Measurements from ENCODE around the gene IFT122.
"Not testable (repeated sequence)": the region's sequence is repeated elsewhere in the genome, so short reads cannot be mapped to it uniquely, and the experiment has no call there.

IFT122 gene, protein sequence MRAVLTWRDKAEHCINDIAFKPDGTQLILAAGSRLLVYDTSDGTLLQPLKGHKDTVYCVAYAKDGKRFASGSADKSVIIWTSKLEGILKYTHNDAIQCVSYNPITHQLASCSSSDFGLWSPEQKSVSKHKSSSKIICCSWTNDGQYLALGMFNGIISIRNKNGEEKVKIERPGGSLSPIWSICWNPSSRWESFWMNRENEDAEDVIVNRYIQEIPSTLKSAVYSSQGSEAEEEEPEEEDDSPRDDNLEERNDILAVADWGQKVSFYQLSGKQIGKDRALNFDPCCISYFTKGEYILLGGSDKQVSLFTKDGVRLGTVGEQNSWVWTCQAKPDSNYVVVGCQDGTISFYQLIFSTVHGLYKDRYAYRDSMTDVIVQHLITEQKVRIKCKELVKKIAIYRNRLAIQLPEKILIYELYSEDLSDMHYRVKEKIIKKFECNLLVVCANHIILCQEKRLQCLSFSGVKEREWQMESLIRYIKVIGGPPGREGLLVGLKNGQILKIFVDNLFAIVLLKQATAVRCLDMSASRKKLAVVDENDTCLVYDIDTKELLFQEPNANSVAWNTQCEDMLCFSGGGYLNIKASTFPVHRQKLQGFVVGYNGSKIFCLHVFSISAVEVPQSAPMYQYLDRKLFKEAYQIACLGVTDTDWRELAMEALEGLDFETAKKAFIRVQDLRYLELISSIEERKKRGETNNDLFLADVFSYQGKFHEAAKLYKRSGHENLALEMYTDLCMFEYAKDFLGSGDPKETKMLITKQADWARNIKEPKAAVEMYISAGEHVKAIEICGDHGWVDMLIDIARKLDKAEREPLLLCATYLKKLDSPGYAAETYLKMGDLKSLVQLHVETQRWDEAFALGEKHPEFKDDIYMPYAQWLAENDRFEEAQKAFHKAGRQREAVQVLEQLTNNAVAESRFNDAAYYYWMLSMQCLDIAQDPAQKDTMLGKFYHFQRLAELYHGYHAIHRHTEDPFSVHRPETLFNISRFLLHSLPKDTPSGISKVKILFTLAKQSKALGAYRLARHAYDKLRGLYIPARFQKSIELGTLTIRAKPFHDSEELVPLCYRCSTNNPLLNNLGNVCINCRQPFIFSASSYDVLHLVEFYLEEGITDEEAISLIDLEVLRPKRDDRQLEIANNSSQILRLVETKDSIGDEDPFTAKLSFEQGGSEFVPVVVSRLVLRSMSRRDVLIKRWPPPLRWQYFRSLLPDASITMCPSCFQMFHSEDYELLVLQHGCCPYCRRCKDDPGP

DNA sequence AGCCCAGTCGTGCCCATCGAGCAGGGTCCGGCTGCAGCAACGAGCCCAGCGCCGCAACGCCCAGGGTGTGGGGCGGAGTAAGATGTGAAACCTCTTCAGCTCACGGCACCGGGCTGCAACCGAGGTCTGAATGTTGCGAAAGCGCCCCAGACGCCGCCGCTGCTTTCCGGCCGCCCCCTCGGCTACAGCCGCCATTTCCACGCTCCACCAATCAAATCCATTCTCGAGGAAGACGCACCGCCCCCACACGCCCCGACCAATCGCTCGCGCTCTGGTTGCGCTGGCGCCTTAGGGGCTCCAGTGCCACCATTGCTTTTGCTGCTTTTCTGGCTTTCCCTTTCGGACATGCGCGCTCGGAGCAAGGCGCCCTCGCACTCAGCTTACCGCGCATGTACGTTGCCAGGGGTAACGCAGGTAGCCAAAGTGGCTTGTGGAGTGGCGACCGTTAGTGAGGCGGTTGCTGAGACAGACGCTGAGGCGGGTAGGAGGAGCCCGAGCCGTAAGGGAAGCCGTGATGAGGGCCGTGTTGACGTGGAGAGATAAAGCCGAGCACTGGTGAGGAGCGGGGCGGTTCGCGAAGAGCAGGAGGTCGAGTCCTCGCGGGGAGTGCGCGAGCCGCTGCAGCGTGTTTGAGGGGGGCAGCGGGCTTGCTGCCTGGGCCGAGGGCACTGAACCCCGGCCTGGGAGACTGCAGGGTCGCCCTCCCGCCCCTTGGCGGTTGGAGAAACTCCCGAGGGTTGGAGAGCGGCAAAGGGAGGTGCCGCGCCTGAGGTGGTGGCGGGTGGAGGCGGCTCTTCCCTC, at the start of gene IFT122, which contains the start of gene MBD4:
TSS of gene IFT122 (plus strand) at position 408 of the 801 bp plus-strand sequence. CDS start at position 515, 107 bp downstream.
TSS of gene MBD4 (minus strand) at position 132 of the 801 bp plus-strand sequence. CDS start at position 17, 115 bp downstream.
- DNase-seq, result peak; percentile 96

DNA sequence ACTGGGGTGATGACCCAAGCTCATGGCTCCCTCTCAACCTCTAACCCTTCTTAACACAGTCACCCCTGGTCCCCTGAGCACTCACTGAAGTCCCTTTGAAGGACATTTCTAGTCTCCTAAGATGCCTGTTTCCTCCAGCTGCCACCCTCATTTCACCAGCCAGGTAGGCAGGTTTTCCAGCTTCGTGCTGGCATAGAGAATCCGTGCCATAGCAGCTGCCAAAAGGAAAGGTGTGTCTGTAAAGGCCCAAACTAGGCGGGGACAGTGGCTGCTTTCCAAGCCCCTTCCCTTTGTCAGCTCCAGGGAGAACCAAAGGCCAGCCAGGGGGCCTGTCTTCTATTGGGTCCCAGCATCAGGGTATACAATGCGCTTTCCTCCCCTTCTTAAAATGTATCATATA, 48.4 kb upstream of the IFT122 start:
- not testable (repeated sequence) for DNase-seq

DNA sequence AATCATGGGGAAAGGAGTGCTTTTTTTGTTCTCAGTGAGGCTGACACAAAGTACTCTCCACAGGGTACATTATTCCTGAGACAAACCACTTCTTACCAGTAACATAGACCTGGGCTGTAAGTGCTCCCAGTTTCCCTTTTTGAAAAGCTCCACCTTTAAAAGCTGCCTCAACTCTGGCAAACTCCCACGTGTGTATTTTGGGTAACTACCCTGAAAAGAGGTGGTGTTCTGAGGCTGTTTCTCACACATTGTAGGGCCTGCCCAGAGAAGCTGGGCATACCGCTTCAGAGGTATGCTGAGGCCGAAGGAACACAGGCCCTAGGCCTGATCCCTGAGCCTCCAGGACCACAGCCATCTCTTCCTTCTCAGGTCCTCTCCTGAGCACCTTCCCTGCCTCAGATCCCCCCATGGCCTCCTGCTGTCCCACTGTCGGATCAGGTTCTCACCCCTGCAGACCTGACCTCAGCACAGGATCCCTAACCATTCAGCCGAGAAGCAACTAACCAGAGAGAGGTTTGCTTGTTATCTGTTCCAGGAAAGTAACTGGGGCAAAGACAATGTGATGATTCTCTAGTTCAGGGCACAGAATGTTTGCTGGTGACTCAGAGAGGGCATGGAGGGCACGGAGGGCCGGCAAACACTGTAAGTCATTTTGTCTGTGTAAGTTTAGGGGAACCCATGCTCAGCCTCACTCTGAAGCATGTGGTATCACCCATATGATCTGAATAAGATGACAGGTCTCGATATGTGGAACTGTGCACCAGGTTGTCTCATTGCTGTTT, 47.7 kb upstream of the IFT122 start:
- not testable (repeated sequence) for DNase-seq

DNA sequence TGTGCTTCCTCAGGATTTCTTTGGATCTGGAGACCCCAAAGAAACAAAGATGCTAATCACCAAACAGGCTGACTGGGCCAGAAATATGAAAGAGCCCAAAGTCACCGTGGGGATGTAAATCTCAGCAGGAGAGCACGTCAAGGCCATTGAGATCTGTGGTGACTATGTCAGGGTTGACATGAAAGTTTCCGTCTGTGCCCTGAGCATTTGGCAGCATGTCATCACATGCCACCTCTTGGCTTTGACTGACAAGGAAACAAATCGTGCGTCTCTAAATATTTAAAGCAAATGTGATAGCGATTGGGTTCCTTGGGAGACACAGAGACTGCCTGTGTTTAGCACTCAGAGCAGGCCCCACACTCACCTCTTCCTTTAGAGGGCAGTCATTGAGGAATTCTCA, 46.8 kb upstream of the IFT122 start:
- no peak for DNase-seq

DNA sequence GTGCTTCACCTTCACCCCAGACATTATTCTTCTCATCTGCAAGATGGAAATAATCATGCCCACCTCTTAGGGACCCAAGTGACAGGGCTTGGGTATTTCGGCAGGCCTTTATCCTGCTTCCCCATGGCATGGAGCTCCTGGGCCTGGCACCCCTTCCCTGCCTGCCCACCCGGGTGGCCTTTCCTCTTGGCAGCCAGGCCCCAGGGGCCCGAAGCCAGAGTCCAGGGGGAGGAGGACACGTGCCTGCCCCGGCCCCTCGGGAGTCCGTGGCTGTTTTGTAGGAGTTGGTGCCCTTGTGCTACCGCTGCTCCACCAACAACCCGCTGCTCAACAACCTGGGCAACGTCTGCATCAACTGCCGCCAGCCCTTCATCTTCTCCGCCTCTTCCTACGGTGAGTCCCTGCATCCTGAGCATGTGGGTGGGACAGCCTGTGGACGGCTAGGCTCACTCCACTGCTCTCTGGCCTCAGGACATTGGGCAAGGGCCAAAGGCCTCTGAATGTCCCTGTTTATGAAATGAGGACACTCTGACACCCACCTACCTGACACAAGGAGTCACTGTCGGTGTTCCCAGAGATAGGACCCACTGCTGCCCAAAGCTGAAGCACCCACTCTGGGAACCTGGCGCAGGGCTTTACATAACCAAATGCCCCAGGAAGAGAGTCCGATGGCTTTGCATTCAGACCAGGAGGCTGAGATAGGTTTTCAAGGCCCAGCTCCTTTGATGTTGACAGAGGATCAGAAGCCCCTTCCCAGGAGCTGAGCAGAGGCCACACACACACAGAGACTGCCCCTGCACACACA, 46.1 kb upstream of the IFT122 start:
- not testable (repeated sequence) for DNase-seq

DNA sequence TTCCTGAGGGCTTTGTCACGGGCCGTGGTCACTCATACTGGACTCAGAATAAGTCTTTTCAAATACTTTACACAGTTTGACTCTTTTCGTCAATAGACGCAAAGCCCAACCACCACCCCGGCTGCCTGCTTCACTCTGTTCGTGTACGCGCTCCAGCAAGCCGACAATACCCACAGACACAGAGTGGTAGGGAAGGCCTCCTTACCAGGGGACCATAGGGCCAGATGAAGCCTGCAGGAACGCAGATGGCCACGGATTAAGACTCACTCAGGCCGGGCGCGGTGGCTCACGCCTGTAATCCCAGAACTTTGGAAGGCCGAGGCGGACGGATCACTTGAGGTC, 41.2 kb upstream of the IFT122 start:
- DNase-seq, result no peak

DNA sequence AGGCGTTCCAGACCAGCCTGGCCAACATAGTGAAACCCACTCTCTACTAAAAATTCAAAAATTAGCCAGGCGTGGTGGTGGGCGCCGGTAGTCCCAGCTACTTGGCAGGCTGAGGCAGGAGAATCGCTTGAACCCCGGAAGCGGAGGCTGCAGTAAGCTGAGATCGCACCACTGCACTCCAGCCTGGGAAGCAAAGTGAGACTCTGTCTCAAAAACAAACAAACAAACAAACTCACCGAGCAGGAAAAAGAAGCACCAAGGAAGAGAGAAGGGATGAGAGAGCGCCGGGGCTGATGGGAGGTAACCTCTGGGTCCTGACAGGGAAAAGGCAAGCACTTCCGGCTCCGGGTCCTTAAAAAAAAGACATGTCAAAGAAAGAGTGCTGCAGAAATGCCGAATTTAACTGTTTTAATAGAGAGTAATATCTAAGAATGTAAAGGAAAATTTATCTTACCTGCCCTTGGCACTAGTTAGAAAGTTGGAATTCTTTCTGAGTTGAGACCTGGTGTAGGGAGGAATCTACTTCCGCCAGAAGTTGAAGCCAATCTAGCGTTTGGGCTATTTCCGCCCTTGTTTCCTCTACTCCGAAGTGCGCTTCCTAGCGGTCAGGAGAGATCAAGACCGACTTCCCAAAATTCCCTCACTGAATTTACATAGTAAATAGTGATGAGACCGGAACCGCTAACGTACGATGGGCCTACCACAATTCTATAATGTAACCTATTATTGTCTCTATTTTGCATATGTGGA, 40.7 kb upstream of the IFT122 start:
- DNase-seq, result peak; percentile 81

DNA sequence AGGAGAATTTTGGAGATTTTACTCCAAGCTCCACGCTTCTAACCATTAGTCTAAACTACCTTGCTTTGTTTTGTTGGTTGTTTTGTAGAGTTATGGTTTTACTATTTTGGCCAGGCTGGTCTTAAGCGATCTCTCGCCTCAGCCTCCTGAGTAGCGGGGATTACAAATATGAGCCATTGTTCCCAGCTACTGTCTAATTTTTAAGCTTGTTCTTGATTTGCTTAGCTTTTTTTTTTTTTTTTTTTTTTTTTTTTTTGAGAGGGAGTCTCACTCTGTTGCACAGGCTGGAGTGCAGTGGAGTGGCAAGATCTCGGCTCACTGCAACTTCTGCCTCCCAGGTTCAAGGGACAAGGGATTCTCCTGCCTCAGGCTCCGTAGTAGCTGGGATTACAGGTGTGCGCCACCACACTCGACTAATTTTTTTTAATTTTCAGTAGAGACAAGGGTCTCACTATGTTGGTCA, 40.1 kb upstream of the IFT122 start:
- DNase-seq, result no peak

DNA sequence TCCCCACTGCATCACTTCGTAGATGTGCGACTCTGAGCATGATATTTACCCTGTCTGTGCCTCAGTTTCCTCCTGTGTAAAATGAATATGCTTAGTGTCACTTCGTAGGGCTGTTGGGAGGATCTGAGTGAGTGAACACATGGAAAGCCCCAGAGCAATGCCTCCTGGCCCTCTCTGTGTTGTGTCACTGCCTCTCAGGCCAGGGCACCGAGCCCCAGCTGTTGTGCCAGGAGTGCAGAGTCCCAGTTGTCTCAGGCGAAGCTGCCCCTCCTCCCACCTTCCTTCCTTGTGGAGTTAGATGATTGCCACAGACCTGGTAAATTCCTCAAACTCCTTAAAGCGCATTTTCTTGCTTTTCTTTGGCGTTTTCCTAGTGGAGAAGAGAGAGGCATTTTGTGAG, 37.8 kb upstream of the IFT122 start:
- no peak for DNase-seq

DNA sequence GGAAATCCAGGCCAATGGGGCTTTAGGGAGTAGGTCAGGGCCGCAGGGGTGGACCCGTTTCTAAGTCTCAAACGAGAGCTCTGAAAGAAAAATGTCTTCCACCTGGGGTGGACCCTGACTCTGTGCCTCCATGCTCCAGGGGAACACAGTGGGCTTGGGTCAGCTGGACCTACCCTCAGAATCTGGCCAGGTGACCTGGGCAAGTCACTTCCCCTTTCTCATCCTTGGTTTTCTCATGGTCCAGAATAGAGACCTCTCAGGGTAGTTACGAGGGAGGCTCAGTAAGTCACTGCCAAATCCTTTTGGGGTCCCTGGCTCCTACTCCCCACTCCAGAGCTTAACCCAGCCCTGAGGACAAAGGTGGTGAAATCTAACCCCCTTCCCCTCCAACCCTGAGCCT, 37.4 kb upstream of the IFT122 start:
- no peak for DNase-seq

DNA sequence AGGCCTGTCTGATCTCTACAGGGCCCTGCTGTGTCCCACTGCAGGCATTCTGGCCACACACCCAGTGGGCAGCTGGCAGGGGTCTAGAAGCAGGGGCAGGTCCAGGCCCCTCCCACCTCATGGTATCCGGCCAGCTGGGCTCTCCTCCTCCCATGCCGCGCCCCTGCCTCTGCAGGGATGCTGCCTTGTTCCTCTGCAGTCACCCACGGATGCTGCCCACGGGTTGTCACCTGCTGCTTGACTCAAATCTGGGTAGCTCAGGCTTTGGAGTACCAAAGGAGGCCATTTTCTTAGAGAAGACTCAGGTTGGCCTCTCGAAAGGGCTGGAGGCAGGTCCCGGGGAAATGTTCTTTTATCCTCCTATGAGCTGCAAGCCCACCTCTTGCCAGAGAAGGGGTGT, 36.6 kb upstream of the IFT122 start:
- no peak for DNase-seq

DNA sequence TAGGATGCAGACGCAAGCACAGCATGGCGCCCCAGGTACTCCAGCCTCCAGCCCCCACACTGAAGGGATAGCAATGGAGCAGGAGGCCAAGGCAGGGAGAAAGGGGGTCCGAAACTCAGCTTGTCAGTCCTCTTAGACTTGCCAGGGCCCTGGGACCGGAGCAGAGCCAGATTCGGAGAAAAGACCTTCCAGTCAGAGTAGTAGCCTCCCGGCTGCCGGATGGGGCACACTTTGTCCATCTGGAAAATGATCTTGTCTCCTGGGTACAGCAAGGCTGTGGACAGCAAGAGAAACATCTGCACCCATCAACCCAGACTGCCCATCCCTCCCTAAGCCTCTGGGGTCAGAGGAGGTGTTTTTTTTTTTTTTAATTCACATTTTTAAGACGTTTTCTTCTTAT, 35.9 kb upstream of the IFT122 start:
- DNase-seq, result no peak

DNA sequence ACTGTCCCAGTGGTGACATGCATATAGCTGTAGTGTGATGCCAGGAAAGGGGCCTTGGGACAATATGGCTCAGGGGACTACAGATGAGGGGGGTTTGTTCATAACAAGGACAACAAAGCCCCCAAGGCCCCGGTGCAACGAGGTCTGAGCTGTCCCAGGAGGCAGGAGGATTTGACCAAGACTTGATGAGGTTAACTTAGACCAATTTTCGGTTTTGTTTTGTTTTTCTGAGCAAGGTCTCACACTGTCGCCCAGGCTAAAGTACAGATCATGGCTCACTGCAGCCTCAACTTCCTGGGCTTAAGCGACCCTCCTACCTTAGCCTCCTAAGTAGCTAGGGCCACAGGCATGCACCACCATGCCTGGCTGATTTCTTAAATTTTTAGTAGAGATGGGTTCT, 35.4 kb upstream of the IFT122 start:
- DNase-seq, result no peak

DNA sequence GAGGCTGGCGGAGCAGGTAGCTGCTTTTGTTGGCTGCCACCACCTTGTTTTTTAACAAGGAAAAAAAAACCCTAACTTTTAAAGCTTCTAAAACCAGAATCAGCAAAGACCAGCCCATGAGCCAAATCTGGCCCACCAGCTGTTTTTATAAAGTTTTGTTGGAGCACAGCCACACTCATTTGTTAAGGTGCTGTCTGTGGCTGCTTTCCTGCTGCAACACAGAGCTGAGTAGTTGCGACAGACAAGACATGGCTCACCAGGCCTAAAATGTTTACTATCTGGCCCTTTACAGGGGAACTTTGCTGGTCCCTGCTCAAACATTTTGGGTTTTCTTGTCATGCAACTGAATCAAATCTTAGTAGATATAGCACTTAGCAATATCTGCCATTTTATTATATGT, 30.5 kb upstream of the IFT122 start:
- no peak for DNase-seq

DNA sequence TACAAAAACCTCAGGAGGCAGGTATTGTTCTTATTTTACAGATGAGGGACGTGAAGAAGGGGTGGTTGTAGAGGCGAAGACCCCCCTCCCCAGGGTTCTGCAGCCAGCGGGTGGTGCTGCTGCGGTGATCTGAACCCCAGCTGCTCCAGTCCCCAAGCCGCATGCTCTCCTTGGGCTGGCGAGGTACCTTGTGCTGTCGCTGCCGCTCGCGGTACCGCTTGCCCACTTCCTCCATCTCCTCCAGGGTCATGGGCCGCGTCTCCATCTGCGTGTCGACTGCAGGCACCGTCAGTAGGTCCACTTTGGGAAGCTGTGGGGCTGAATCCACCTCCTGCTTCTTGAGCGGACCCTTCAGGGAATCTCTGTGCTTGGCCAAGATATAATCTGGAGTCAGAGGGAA, 29.1 kb upstream of the IFT122 start:
- DNase-seq, result no peak

DNA sequence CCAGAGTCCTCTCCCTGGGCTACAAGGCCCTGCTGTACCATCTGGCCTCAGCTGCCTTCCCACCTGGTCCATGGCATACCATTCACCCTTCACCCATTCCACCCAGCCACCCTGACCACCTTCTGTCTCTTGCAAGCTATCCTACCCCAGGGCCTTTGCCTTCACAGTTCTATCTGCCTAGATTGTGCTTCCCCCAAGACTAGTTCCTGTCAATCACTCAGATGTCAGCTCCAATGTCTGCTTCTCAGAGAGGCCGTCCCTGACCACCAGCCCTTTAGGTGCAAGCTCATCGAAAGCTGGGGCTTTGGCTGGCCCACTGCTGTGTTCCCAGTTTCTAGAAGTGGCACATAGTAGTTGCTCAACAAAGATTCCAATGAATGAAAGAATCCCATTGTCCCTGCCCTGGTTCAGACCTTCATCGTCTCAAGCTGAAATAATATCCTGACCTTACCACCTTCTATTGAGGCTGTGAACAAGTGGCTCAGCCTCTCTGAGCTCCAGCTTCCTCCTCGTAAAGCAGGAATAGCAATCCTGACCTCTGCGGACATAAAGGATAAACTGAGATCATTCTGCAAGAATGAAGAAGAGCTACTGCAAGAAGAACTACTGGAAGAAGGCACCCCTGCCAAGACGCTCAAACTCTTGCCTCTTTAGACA, 27.4 kb upstream of the IFT122 start:
- DNase-seq, result no peak

DNA sequence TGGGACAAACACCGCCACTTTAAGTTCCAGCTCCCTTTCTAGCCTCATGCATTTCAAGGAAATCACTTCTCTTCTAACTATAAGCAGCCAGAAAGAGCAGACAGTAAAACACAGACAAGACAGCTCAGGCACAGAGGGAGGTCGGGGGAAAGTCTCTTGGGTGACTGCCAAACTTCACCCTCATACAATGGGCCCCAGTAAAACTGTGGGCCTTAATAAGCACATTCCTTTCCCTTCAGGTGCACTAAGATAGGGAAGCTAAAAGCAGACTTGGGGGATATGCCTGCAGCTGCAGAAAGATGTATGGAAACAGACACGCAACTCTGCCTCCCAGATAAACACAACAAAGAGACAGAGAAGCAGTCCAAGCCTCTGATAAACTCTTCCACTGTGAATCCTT, 26.8 kb upstream of the IFT122 start:
- DNase-seq, result not testable (repeated sequence)

DNA sequence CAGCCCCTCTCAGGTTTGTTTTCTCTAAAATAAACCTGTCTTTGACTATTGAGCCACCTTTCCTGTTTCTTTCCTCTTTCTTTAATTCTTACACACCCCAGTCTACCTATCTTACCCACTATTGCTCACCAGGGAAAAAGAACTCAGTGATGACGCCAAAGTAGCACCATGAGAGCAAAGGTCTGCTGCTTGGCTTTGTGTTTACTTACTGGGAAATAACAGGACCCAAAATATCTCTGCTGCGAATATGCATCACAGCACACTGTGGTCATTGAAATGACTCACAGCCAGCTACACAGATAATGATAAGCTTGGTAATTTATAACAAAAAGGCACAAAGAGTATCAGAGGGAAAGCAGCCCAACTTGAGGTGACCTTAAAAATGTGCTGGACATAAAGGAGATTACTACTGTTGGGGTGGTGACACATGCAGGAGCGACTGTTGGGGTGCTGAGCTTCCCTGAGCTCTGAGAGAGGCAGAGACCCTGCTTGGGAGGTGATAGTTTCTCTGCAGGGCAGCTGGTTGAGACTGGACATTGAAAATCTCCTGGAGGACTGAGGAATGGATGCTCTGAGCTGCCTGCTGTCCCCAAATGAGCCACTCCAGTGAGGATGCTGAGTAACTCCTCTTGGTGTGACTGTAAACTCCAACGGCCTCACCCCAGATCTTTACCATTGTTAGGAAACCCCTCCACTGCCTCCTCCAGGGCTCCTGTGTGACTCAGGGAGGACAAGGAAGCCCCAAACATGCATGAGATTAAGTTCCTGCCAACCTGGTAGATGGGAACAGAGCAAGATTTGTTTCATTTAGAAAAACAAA, 26.1 kb upstream of the IFT122 start:
- DNase-seq, result no peak
